SK-N-SH (cell line): ENCODE results near the gene RAD23B.

Experiments
- CTCF ChIP-seq: fragments of 200-600 bp; sonication (generic); IDR thresholded peaks from 2 replicates; pipeline ENCODE4 v1.6.1; 2017; ENCODE audit warnings: antibody characterized with exemption, mild to moderate bottlenecking, moderate library complexity
- ELF1 ChIP-seq: IDR thresholded peaks from 2 replicates; pipeline ENCODE4 v1.4.0; 2012
- EZH2phosphoT487 ChIP-seq: fragments of 200-600 bp; sonication (generic); IDR thresholded peaks from 2 replicates; pipeline ENCODE4 v1.6.1; 2017; ENCODE audit warnings: low read depth, mixed run types, mild to moderate bottlenecking, antibody characterized with exemption, moderate library complexity, borderline replicate concordance
- TF ChIP-seq, protein P1 (sequence below): IDR thresholded peaks from 2 replicates; pipeline ENCODE4 v1.4.0; 2012; ENCODE audit warnings: low read depth

- TF ChIP-seq CTCF (no peak), EZH2phosphoT487 (no peak), ELF1 (no peak)
- TF ChIP-seq, protein P1, sequence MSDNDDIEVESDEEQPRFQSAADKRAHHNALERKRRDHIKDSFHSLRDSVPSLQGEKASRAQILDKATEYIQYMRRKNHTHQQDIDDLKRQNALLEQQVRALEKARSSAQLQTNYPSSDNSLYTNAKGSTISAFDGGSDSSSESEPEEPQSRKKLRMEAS = no peak
Observed at GRCh38 chr9:107294756-107295155, 11.7 kb downstream of the RAD23B start.
